Measurements from ENCODE around the gene METTL15.
A peak's percentile ranks its signal among the peaks of the same experiment; 100 is the strongest.
"Not testable (repeated sequence)": the region's sequence is repeated elsewhere in the genome, so short reads cannot be mapped to it uniquely, and the experiment has no call there.

METTL15 gene

DNA sequence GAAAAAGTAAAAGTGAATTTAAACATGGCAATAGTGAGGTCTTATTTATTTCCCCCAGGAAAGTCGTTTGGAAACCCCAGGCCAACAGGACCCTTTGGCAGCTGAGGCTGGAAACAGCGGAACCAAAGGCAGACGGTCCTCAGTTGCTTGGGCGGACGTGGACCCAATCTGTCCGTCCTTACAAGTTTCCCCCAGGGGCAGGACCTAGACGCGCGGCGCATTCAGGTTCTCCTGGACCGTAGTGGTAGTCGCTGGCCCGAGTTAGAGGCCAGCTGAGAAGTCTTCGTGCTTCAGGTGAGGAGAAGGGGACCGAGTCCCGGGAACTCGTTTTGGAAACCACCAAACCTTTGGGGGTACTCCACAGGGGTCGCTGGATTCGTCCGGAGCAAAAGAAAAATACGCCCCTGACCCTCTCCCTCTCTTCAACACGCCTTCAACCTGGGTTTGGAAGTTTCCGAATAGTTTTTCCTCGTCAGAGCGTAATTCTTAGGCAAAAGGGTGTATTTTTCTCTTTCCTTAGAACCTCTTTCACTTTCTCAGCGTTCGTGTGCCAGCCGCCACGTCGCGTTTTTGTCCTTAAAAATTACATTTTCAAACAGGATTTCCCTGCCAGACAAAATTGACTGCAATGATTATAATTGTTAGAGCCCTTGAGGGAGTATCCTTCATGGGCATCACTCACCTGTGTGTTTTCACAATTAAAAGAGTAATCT, 2.1 kb downstream of the METTL15 start:
- DNase-seq: peak in 55 of 58 donors; percentile 1 to 75 (median 30)

DNA sequence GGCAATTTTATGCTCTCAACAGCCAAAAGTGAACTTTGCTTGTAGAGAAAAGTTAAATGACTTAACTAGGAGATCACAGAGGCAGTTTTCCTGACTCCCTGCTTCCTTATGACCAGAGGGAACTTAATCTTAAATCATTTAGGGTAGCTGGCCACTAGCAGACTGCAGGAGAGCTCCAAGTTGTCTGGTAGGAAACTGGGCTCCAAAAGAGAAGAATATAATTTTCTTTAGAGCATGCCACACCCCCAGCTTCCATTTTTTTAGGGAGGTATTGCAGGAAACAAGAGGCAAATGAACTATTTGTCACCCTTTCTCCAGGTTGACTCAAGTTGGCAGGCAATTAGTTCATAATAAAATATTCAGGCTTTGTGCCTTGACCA, 2.6 kb downstream of the METTL15 start:
- DNase-seq: no peak

DNA sequence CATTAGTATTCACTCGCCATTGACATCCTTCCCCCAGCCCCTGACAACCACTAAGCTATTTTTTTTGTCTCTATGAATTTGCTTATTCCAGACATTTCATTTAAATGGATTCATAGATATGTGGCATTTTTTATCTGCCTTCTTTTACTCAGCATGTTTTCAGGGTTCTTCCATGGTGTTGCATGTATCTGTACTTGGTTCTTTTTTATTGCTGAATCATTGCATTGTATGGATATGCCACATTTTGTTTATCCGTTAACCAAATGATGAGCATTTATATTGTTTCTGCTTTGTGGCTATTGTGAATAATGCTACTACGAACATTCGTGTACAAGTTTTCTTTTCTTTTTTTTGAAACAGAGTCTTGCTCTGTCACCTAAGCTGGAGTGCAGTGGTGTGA, 5.9 kb downstream of the METTL15 start:
- DNase-seq: no peak

DNA sequence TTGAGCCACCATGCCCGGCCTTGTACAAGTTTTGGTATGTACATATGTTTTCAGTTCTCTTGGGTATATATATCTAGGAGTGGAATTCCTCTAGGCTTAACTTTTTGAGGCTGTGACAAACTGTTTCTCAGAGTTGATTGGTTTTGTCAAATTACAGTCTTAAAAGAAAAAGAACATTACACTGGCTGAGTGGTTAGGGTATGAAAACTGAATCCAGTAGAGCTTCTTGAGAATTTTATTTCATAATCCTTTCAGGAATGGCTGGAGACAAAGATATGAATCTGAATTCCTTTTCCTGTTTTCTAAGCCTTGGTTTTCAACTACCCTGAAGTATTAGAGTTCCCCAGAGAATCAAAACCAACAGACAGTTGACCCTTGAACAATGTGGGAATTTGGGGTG, 6.5 kb downstream of the METTL15 start:
- no peak for DNase-seq

DNA sequence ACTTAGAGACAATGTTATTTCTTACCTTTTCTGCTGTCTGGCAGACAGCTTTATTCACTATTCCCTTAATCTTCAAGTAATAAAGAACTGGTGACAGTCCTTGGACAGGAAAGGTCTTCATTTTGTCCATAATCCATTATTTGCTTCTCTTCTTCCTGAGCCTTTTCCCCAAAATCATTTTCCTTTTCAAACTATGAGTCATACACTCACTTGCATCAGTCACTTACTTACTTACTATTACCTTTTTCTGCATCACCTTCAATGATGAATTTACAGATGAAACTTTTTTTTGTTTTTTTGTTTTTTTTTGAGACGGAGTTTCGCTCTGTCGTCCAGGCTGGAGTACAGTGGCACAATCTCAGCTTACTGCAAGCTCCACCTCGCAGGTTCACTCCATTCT, 9.5 kb downstream of the METTL15 start:
- no peak for DNase-seq

DNA sequence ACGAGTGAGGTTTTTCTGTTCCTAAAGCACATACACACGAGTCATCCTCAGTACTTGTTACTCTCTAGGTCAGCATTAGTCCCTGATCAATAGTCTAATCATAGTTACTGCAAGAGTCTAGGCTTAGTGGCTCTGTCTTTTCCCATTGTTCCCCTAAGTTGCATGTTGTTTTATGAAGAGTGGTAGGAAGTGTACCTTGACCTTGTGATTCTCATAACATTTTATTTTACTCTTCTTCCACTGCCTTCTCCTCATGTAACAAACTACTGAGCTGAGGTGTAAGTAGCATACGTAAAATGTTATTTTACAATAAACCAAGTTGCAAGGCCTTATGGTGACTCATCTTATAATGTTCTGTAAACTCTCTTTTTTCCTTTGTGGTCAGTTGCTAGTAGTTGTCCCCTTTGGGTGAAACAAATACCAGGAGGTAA, 15.0 kb downstream of the METTL15 start:
- no peak for DNase-seq

DNA sequence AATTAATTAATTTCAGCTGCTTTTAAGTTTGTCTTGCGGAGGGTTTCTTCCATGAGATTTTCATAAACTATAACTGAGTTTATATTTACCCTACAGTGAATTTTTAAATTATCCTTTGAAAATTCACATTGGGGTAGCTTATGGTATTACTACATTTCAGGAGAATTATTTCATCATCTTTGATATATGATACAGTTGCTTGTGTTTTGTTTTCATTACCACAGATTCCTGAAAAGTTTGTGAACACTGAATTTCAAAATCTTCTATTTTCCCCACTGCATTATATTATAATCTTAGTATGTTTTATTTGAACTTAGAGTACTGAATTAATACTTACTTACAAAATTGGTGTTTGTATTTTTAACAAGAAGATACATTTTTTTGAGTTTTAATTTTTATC, 24.4 kb downstream of the METTL15 start:
- DNase-seq: no peak

DNA sequence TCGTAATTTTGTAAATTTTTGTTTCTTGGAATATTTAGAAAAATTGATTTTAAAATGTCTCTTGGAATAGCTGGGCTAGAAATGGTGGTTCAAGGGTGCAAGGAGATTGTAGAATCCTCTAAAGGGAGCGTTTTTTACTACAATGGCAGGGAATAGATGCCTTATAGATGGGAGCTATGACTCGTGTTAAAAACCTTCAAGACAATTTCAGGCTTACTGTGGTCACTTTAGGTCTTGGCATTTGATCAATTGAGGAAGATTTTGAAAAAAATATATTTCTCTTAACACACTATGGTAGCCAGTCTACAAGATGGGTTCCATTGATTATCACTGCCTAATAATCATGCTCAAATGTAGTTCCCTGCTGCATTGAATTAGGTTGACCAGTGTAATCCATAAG, 25.0 kb downstream of the METTL15 start:
- DNase-seq: no peak

DNA sequence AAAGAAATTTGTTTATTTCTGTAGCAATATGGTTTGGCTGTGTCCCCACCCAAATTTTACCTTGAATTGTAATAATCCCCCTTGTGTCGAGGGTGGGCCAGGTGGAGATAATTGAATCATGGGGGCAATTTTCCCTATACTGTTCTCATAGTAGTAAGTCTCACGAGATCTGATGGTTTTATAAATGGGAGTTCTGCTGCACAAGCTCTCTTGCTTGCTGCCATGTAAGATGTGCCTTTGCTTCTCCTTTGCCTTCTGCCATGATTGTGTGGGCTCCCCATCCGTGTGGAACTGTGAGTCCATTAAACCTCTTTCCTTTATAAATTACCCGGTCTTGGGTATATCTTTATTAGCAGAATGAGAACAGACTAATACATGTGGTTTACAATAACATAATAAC, 28.0 kb downstream of the METTL15 start:
- DNase-seq: not testable (repeated sequence)

DNA sequence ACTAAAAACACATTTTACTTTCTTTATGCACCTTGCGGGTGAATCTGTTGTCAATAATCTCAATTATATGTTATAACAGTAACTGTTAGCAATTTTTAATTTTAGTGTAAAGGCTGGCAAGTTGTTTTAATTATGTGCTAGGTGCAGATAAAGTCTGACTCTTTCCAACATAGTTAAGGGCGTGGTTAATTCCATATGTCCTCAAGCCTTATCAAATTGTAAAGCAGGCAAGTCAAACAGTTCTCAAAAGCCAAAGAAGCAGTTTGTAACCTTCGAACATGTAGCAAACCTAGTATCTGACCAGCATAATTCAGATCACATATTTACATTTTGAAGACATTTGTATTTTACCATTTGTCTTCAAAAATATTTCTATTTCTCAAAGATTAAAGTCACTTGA, 29.2 kb downstream of the METTL15 start:
- DNase-seq: no peak

DNA sequence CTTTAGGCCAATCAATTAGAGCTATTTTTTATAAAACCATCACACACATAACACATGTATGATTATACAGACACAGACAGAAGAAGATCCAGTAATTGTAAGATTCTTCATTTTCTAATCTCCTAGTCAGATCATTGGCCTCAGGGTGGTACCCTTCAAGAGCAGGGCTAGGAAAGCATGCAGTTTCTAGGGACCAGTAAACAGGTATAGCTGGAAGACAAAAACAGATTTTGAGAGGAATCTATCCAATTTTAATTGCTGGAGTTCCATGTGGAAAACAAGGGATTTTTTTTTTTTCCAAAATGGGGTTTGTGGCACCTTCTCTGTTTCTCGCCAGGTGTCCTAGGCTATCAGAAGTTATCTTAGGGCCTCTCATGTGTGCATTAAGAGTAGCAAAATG, 29.6 kb downstream of the METTL15 start:
- DNase-seq: no peak

DNA sequence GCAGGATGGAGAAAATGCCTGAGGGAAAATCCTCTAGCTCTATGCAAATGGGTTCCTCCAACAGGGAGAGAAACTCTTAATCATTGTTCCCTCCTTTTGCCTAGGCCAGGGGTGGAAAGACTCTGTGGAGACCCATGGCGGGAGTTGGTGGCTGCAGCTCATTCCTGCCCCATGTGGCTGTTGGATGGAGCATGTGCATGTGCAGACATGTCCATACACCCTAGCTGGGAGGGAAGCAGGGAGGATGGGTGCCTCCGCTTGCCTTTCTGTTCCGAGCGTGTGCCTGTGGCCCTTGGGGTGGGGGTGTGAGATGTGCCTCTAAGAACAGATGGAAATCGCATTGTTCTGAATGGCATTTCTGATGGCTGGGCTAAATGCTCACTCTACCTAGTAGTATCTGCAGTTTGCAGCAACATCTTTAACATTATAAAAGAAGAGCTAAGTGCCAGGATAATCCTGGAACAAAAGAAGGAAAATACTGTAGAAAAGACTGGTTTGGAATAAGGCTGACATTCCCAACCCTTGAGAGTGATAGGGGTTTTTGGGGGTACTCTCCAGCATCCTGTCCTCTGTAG, 31.7 kb downstream of the METTL15 start:
- DNase-seq: no peak

DNA sequence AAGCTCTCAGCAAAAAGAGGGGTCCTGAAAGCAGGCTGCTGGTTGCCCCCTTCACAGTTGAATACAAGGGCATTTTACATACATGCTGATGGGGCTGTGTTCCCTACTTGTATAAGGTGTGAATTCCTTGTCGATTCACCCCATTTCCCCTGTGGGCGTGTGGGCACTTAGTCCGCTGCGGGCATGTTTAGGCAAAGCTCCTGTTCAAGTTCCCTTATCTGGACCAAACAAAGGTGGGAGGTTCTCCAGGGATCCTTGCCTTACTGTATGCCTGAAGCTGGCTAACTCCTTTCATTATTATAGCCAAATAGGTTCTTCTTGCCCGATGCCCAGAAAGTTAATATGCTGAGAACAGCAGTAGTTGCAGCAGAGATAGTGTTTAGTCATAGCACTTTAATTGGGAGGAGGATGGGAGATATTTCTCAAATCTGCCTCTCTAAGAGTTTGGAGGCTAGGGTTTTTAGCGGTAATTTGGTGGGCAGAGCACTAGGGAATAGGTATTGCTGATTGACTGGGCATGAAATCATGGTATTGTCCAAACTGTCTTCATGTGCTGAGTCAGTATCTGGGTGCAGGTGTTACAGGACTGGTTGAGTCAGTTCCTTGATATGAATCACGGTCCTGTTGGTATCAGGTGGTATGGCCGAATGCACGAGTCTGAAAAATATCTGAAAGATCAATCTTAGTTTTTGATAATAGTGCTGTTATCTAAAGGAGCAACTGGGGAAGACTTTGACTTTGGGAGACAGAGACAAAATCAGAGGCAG, 32.7 kb downstream of the METTL15 start:
- DNase-seq: no peak

DNA sequence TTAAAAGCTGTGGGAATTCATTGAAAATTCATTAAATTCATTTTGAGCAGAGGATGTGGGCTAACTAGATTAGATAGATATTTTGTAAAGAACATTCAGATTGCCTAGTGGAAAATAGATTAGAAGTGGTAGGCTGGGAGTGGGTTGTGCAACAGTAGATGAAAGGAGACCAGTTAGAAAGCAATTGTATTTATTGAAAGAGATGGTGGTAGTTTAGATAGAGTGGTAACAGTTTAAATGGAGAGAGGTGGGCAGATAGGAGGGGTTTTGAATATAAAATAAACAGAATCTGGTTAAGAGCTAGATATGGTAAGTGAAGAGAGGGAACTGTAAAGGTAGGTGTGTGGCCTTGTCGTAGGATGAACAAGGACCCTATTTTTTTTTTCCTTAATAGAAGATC, 34.5 kb downstream of the METTL15 start:
- no peak for DNase-seq

DNA sequence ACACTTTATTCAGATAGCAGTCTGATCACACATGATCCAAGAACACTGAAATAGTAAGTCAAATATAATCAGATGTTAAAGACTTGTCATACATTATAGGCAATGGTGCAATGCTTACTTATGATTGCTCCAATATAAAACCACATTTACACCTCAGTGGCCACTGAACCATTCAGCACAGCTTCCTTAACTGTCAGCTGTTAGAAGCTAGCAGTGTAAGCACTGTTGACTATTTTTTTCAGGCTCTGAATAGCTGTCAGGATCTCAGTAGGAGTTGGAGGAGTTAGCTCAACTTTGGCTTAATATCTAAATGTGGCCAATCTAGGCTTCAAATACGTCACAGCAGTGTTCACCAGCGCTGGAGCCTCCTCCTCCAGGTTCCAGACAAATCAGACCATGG, 36.6 kb downstream of the METTL15 start:
- DNase-seq: no peak

DNA sequence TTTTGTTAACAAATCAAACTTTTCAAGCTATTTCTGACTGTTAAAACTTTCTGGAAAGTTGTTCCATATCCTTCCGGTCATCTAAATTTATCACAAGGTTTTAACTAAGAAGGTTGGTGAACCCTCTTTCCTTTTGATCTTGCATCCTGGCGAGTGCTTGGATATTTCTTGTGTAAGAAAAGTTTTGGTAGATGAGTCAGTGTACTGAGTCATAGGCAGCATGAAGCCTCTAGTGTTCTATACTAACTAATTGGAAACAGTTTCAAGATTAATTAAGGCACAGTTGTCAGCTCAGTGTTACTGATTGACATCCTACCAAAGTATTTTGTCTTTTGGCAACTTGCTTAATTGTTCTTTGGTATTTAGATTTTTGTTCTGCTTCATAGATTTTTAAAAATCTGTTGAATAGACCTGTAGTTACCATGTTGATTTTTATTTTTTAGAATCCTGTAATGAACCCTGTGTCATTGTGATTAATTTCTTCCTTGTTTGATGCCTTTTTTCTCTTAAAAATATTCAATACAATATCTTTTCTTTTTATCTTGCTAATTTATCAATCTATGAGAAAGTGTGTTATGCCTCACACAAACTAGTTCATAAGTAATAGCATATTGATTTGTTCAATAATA, 38.0 kb downstream of the METTL15 start:
- DNase-seq: no peak

DNA sequence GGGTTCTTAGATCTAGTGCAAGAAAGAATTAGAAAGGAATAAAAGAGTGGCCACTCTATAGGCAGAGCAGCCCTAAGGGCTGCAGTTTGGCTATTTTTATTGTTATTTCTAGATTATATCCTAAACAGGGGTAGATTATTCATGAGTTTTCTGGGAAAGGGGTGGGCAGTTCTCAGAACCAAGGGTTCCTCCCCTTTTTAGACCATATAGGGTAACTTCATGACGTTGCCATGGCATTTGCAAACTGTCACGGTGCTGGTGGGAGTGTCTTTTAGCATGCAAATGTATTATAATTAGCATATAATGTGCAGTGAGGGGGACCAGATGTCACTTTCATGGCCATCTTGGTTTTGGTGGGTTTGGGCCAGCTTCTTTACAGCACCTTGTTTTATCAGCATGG, 44.6 kb downstream of the METTL15 start:
- no peak for DNase-seq

DNA sequence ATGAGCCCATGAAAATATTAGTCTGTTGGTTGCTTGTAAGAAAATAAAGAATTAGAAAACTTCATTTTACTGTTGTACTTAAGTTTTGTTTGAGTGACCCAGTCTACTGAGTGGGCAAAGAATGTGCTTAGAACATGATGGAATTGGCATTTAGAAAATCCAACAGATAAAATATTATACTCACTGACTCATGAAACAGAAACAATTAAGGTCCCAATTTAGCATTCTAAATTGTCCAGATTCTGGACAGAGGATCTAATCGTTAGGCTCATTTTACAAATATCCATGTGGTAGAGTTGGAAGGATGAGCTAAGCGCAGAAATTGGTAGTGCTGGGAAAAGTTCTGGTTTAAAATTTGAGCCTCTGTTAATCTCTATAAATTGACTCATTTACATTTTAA, 45.4 kb downstream of the METTL15 start:
- DNase-seq: no peak

DNA sequence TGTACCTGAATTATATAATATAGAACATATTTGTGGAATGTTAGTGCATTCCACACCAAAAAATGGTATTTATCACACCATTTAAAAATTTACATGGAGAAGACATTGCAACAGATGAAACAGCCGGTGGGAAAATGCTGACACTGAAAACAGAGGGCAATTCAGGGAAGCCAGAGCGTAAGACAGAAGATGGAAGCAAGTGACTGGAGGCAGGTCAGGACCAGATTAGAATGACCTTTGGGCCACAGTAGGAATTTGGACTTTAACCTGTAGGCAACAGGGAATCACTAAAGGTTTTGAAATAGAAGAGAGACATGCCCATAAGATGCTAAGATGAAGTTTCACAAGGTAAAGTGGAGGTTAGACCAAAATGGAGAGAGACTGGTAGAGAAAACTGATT, 60.5 kb downstream of the METTL15 start:
- no peak for DNase-seq

DNA sequence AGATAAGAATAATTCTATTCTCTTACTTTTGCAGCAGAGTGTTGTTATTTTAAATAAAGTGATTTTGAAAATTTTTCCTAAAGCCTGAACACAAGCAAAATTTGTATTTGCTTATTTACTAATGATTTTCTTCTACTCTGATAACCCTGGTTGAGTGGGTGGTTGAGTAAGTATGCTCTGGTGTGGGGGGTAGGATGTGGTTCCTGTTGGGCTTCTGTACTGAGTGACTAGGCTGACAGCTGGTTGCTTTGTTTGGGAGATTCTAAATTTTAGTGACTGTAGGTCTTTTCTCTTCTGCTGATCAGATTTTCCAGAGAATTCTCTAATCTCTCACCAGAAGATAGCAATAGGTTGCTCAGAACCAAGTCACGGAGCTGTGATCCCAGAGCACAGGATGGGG, 61.6 kb downstream of the METTL15 start:
- DNase-seq: no peak

DNA sequence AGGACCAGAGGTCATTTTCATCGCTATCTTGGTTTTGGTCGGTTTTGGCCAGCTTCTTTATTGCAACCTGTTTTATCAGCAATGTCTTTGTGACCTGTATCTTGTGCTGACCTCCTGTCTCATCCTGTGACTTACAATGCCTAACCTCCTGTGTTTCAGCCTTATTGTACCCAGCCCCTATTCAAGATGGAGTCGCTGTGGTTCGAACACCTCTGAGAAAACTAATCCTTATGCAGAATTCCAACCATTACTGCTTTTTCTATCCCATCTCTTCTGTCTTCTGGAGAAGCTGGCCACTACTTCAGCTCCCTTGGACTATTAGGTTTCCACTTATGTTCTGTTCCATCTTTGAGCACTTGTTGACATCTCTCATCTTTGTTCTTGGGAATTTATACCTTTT, 62.6 kb downstream of the METTL15 start:
- DNase-seq: no peak

DNA sequence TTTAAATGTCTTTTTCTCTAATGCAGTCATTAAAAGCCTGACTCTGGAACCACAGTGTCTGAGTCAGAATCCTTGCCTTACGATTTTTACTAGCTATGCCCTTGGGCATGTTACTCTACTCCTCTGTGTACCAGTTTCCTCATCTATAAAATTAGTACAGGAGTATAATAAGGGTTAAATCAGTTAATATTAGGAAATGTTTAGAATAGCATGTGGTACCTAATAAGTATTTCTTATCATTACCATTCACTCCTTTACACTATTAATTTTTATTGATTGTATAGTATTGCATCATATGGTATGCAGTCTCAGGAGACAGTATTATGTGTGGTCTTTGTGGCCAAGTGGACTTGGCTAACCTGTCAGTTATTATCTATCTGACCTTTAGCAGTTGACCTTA, 68.2 kb downstream of the METTL15 start:
- DNase-seq: no peak
